PC-9 (cell line): ENCODE measurements around the gene LRMDA. TPM values are rescaled to one million over a fixed set of nuclear protein-coding genes. Genes with fewer than 3 reads are reported as not detected.

ENCODE experiments used
- BruUV-seq: library from RNA; stranded (reverse); fragments of 400-500 nt; replicated peaks from 2 replicates; lab custom pipeline; 2021; lab: Mats Ljungman, UMichigan
- CTCF ChIA-PET: fragments of 300-600 bp; sonication (Branson Sonifier 250); formaldehyde crosslinking; loops from one replicate; lab custom pipeline; 2022; ENCODE audit warnings: antibody characterized with exemption; lab: Charles Lee
- POLR2A ChIA-PET: fragments of 300-600 bp; sonication (Branson Sonifier 250); formaldehyde crosslinking; loops from one replicate; lab custom pipeline; 2022; ENCODE audit warnings: antibody characterized with exemption; ENCODE audit not compliant: unreplicated experiment; lab: Charles Lee
- DNase-seq, 2 experiments: peaks; one replicate each; pipeline versions ENCODE4 v3.0.0 to v3.0.0-alpha.2; 2015 to 2022; ENCODE audit warnings: mixed read lengths in 1 of 2
- H2AFZ ChIP-seq: fragments of 200-600 bp; sonication (generic); 2 replicates; pipeline ENCODE4 v1.8.1; 2017; ENCODE audit warnings: antibody characterized with exemption
- H3F3A ChIP-seq: fragments of 200-600 bp; sonication (generic); 2 replicates; pipeline ENCODE4 v1.8.1; 2017; ENCODE audit warnings: antibody characterized with exemption, mild to moderate bottlenecking, low read depth; ENCODE audit not compliant: insufficient read depth
- H3K27ac ChIP-seq: fragments of 200-600 bp; sonication (generic); 2 replicates; pipeline ENCODE4 v1.6.1; 2016; ENCODE audit warnings: mixed run types
- H3K27me3 ChIP-seq: fragments of 200-600 bp; sonication (generic); 2 replicates; pipeline ENCODE4 v1.6.1; 2016; ENCODE audit warnings: low read depth, mixed run types; ENCODE audit not compliant: insufficient read depth
- H3K36me3 ChIP-seq: fragments of 200-600 bp; sonication (generic); 2 replicates; pipeline ENCODE4 v1.6.1; 2016; ENCODE audit warnings: low read depth, mixed run types
- H3K4me1 ChIP-seq: fragments of 200-600 bp; sonication (generic); replicated peaks from 2 replicates; pipeline ENCODE4 v1.6.1; 2016; ENCODE audit warnings: mixed run types; ENCODE audit not compliant: insufficient read depth
- H3K4me2 ChIP-seq: fragments of 200-600 bp; sonication (generic); 2 replicates; pipeline ENCODE4 v1.6.1; 2017; ENCODE audit warnings: mixed run types
- H3K4me3 ChIP-seq: fragments of 200-600 bp; sonication (generic); 2 replicates; pipeline ENCODE4 v1.6.1; 2016; ENCODE audit warnings: mixed run types
- H3K79me2 ChIP-seq: fragments of 200-600 bp; sonication (generic); 2 replicates; pipeline ENCODE4 v1.6.1; 2017; ENCODE audit warnings: low read depth, mixed run types
- H3K9me2 ChIP-seq: fragments of 200-600 bp; sonication (generic); 2 replicates; pipeline ENCODE4 v1.8.1; 2017; ENCODE audit warnings: mild to moderate bottlenecking; ENCODE audit not compliant: insufficient read depth
- H3K9me3 ChIP-seq: fragments of 200-600 bp; sonication (generic); 2 replicates; pipeline ENCODE4 v1.8.1; 2016; ENCODE audit warnings: low read depth; ENCODE audit not compliant: insufficient read depth
- H4K20me1 ChIP-seq: fragments of 200-600 bp; sonication (generic); 2 replicates; pipeline ENCODE4 v1.8.1; 2017; ENCODE audit not compliant: insufficient read depth
- CTCF ChIP-seq: fragments of 200-600 bp; sonication (generic); conservative IDR thresholded peaks from 2 replicates; pipeline ENCODE4 v1.6.1; 2017; ENCODE audit warnings: mixed run types, antibody characterized with exemption, mild to moderate bottlenecking, moderate library complexity
- EZH2 ChIP-seq: fragments of 200-600 bp; sonication (generic); IDR thresholded peaks from 2 replicates; pipeline ENCODE4 v1.8.0; 2017; ENCODE audit warnings: antibody characterized with exemption, low read depth
- intact Hi-C: fragments of 100-400 bp; cut with micrococcal nuclease; formaldehyde crosslinking; loops from one replicate; pipeline ENCODE4 v1.10.0; 2022; ENCODE audit not compliant: unreplicated experiment
- total RNA-seq: library from RNA; stranded (reverse); gene quantifications from 2 replicates; pipeline ENCODE4 v1.2.3, GENCODE V29; 2021

The LRMDA gene
- total RNA-seq, 1 experiment from 2014 or later = not detected

- H3K4me2 ChIP-seq = no peak overlapping the region
- TF ChIP-seq CTCF (no peak), EZH2 (no peak)
- H3K36me3 ChIP-seq = no peaks in the 10 kb centered on the region
- H3K9me3 ChIP-seq = no peaks in the 10 kb centered on the region
- H2AFZ ChIP-seq = no peak overlapping the region
- no peaks in the 10 kb centered on the region for H3K79me2 ChIP-seq
- H3F3A ChIP-seq = no peaks in the 10 kb centered on the region
- no peaks in the 10 kb centered on the region for H3K4me1 ChIP-seq
- no TSS peak for BruUV-seq
- no peak overlapping the region for H3K4me3 ChIP-seq
- no peaks in the 10 kb centered on the region for H3K27me3 ChIP-seq
- ChIA-PET CTCF (no interaction called here), POLR2A (no interaction called here)
- no peak for DNase-seq
- no peaks in the 10 kb centered on the region for H4K20me1 ChIP-seq
- intact Hi-C loops = no loop called here
- no peaks in the 10 kb centered on the region for H3K9me2 ChIP-seq
- no peak overlapping the region for H3K27ac ChIP-seq
Observed at GRCh38 chr10:75878586-75878985, 447.2 kb downstream of the LRMDA start.

GRCh38 chr10:75880031-75880775 lies 448.8 kb downstream of the LRMDA start:
- Histone ChIP-seq H4K20me1 (no peaks in the 10 kb centered on the region), H3K27me3 (no peaks in the 10 kb centered on the region), H3K27ac (no peak overlapping the region), H3K36me3 (no peaks in the 10 kb centered on the region), H3K4me3 (no peak overlapping the region), H3K4me2 (no peak overlapping the region), H3K79me2 (no peaks in the 10 kb centered on the region), H3K9me3 (no peaks in the 10 kb centered on the region), H3K9me2 (no peaks in the 10 kb centered on the region), H2AFZ (no peak overlapping the region), H3F3A (no peaks in the 10 kb centered on the region), H3K4me1 (no peaks in the 10 kb centered on the region)
- DNase-seq = no peak
- TF ChIP-seq EZH2 (no peak), CTCF (no peak)
- POLR2A ChIA-PET = no interaction called here
- CTCF ChIA-PET = no interaction called here
- BruUV-seq = no TSS peak
- intact Hi-C loops = no loop called here

GRCh38 chr10:75883081-75884072 lies 452.0 kb downstream of the LRMDA start:
- Histone ChIP-seq H3K9me2 (no peaks in the 10 kb centered on the region), H3K4me1 (no peaks in the 10 kb centered on the region), H3K4me3 (no peak overlapping the region), H3K36me3 (no peaks in the 10 kb centered on the region), H3K79me2 (no peaks in the 10 kb centered on the region), H3F3A (no peaks in the 10 kb centered on the region), H3K9me3 (no peaks in the 10 kb centered on the region), H3K27ac (no peak overlapping the region), H3K27me3 (no peaks in the 10 kb centered on the region), H2AFZ (no peak overlapping the region), H3K4me2 (no peak overlapping the region), H4K20me1 (no peaks in the 10 kb centered on the region)
- TF ChIP-seq CTCF = no peak
- TF ChIP-seq EZH2 = no peak
- BruUV-seq = no TSS peak
- ChIA-PET CTCF (no interaction called here), POLR2A (no interaction called here)
- no peak for DNase-seq
- intact Hi-C loops = no loop called here
